Esophagus (tissue), 2 donors: ENCODE results near the gene SIRPA. TPM values are rescaled to one million over a fixed set of nuclear protein-coding genes. Genes with fewer than 3 reads are reported as not detected.
A peak's percentile ranks its signal among the peaks of the same experiment; 100 is the strongest.

Experiments used
- H3K27ac ChIP-seq, 2 donors: one replicate each; pipeline ENCODE4 v1.5.1; 2013; ENCODE audit warnings: low read depth in 2 of 2, mild to moderate bottlenecking in 2 of 2, inconsistent platforms in 1 of 2, low read length in 1 of 2, moderate library complexity in 1 of 2
- H3K27me3 ChIP-seq, 2 donors: one replicate each; pipeline ENCODE4 v1.6.1; 2013; ENCODE audit warnings: low read length in 2 of 2, control low read depth in 1 of 2, mild to moderate bottlenecking in 1 of 2; ENCODE audit not compliant: insufficient read depth in 2 of 2, control insufficient read depth in 1 of 2
- H3K36me3 ChIP-seq, 2 donors: one replicate each; pipeline ENCODE4 v1.6.1; 2013; ENCODE audit warnings: low read length in 1 of 2; ENCODE audit not compliant: control insufficient read depth in 2 of 2, insufficient read depth in 2 of 2
- H3K4me1 ChIP-seq, 2 donors: one replicate each; pipeline ENCODE4 v1.6.1; 2013; ENCODE audit warnings: low read length in 1 of 2; ENCODE audit not compliant: control insufficient read depth in 2 of 2, insufficient read depth in 2 of 2
- H3K4me3 ChIP-seq, 2 donors: one replicate each; pipeline ENCODE4 v1.5.1; 2013; ENCODE audit warnings: low read length in 2 of 2, mild to moderate bottlenecking in 2 of 2, low read depth in 1 of 2, moderate library complexity in 1 of 2
- H3K9me3 ChIP-seq, 2 donors: one replicate each; pipeline ENCODE4 v1.6.1; 2013; ENCODE audit warnings: mild to moderate bottlenecking in 2 of 2, low read depth in 1 of 2, low read length in 1 of 2, moderate library complexity in 1 of 2; ENCODE audit not compliant: control insufficient read depth in 2 of 2, insufficient read depth in 1 of 2
- WGBS, 2 donors: extraction: QIAGEN DNeasy Blood & Tissue Kit; methylation state at CpG; one replicate each; pipeline ENCODE4 v1.1.7; 2013; 5-methylcytosine and 5-hydroxymethylcytosine counted together
- polyA plus RNA-seq, 2 donors: library from polyadenylated mRNA; stranded (reverse); fragments of 200-250 nt; gene quantifications; one replicate each; pipeline ENCODE4 v1.2.3, GENCODE V29; 2013
- donor health status: healthy with polysubstance abuse.
- donor health status: Bipolar disorder and iron deficiency.

SIRPA gene
- polyA plus RNA-seq, 2 donors, result 5.1 to 7.9 TPM

- H3K27me3 ChIP-seq, result no peaks in the 10 kb centered on the region
- H3K27ac ChIP-seq, result no peak overlapping the region
- peaks cover 0 to 6% of the 10 kb centered on the region in 2 donors for H3K36me3 ChIP-seq
- no peaks in the 10 kb centered on the region for H3K9me3 ChIP-seq
- no peak overlapping the region for H3K4me3 ChIP-seq
- no peaks in the 10 kb centered on the region for H3K4me1 ChIP-seq
These were observed 27.6 kb downstream of the SIRPA start for GRCh38 chr20:1922786-1923185.

- Histone ChIP-seq H3K36me3 (peaks cover 0 to 6% of the 10 kb centered on the region in 2 donors), H3K27ac (no peak overlapping the region), H3K4me3 (no peak overlapping the region), H3K27me3 (no peaks in the 10 kb centered on the region), H3K9me3 (no peaks in the 10 kb centered on the region), H3K4me1 (no peaks in the 10 kb centered on the region)
- WGBS, 2 donors, result 89 to 90% methylated on average over 13 of the region's 13 CpGs
These were observed 30.0 kb downstream of the SIRPA start for GRCh38 chr20:1924910-1925861.

- Histone ChIP-seq H3K27me3 (no peaks in the 10 kb centered on the region), H3K27ac (no peak overlapping the region), H3K36me3 (peaks cover 0 to 3% of the 10 kb centered on the region in 2 donors), H3K4me1 (no peaks in the 10 kb centered on the region), H3K4me3 (no peak overlapping the region), H3K9me3 (no peaks in the 10 kb centered on the region)
- WGBS, 2 donors, result 72 to 80% methylated on average over 5 of the region's 5 CpGs
These were observed 31.0 kb downstream of the SIRPA start for GRCh38 chr20:1926237-1926636.

GRCh38 chr20:1927217-1927616 is 32.0 kb downstream of the SIRPA start:
- 77 to 82% methylated on average over 8 of the region's 8 CpGs for WGBS, 2 donors
- Histone ChIP-seq H3K4me1 (no peaks in the 10 kb centered on the region), H3K4me3 (no peak overlapping the region), H3K27me3 (no peaks in the 10 kb centered on the region), H3K9me3 (no peaks in the 10 kb centered on the region), H3K36me3 (peaks cover 0 to 3% of the 10 kb centered on the region in 2 donors), H3K27ac (no peak overlapping the region)

- Histone ChIP-seq H3K4me1 (no peaks in the 10 kb centered on the region), H3K27ac (no peak overlapping the region), H3K36me3 (peaks cover 0 to 3% of the 10 kb centered on the region in 2 donors), H3K4me3 (no peak overlapping the region), H3K27me3 (no peaks in the 10 kb centered on the region), H3K9me3 (no peaks in the 10 kb centered on the region)
- 82 to 84% methylated on average over 10 of the region's 10 CpGs for WGBS, 2 donors
These were observed 32.9 kb downstream of the SIRPA start for GRCh38 chr20:1928154-1928553.

- no peak overlapping the region for H3K27ac ChIP-seq
- H3K9me3 ChIP-seq, result no peaks in the 10 kb centered on the region
- H3K27me3 ChIP-seq, result no peaks in the 10 kb centered on the region
- 82 to 86% methylated on average over 7 of the region's 7 CpGs for WGBS, 2 donors
- no peak overlapping the region for H3K4me3 ChIP-seq
- H3K4me1 ChIP-seq, result peaks cover 2 to 5% of the 10 kb centered on the region in 2 donors
- H3K36me3 ChIP-seq, result peaks cover 0 to 3% of the 10 kb centered on the region in 2 donors
These were observed 33.6 kb downstream of the SIRPA start for GRCh38 chr20:1928782-1929181.

GRCh38 chr20:1929460-1929859 is 34.3 kb downstream of the SIRPA start:
- no peaks in the 10 kb centered on the region for H3K9me3 ChIP-seq
- no peaks in the 10 kb centered on the region for H3K27me3 ChIP-seq
- no peak overlapping the region for H3K27ac ChIP-seq
- no peak overlapping the region for H3K4me3 ChIP-seq
- peaks cover 0 to 3% of the 10 kb centered on the region in 2 donors for H3K36me3 ChIP-seq
- 41 to 65% methylated on average over 3 of the region's 3 CpGs for WGBS, 2 donors
- H3K4me1 ChIP-seq, result peaks cover 2 to 5% of the 10 kb centered on the region in 2 donors

GRCh38 chr20:1930165-1930564 is 35.0 kb downstream of the SIRPA start:
- no peak overlapping the region for H3K27ac ChIP-seq
- WGBS, 2 donors, result 80 to 82% methylated on average over 6 of the region's 6 CpGs
- H3K9me3 ChIP-seq, result no peaks in the 10 kb centered on the region
- peaks cover 2 to 5% of the 10 kb centered on the region in 2 donors for H3K4me1 ChIP-seq
- no peaks in the 10 kb centered on the region for H3K27me3 ChIP-seq
- H3K36me3 ChIP-seq, result peaks cover 0 to 3% of the 10 kb centered on the region in 2 donors
- no peak overlapping the region for H3K4me3 ChIP-seq

- Histone ChIP-seq H3K9me3 (no peaks in the 10 kb centered on the region), H3K27me3 (no peaks in the 10 kb centered on the region), H3K4me3 (no peak overlapping the region), H3K4me1 (peaks cover 2 to 9% of the 10 kb centered on the region in 2 donors), H3K27ac (no peak overlapping the region), H3K36me3 (no peaks in the 10 kb centered on the region)
- 81 to 85% methylated on average over 5 of the region's 5 CpGs for WGBS, 2 donors
These were observed 36.6 kb downstream of the SIRPA start for GRCh38 chr20:1931830-1932229.

- peaks cover 2 to 9% of the 10 kb centered on the region in 2 donors for H3K4me1 ChIP-seq
- 60 to 67% methylated on average over 2 of the region's 2 CpGs for WGBS, 2 donors
- no peak overlapping the region for H3K4me3 ChIP-seq
- H3K9me3 ChIP-seq, result no peaks in the 10 kb centered on the region
- H3K36me3 ChIP-seq, result no peaks in the 10 kb centered on the region
- peak overlapping the region in 1 of 2 donors; percentile 23 for H3K27ac ChIP-seq
- H3K27me3 ChIP-seq, result no peaks in the 10 kb centered on the region
These were observed 37.8 kb downstream of the SIRPA start for GRCh38 chr20:1932971-1933370.
